OCI-LY7 (cell line): Measurements from ENCODE around the gene ZIM2. TPM values are rescaled to one million over a fixed set of nuclear protein-coding genes. Genes with fewer than 3 reads are reported as not detected.

ENCODE experiments used
- BruUV-seq: library from RNA; stranded (reverse); fragments of 400-500 nt; replicated peaks from 2 replicates; lab custom pipeline; 2021; lab: Mats Ljungman, UMichigan
- CTCF ChIA-PET: fragments of 300-600 bp; sonication (Branson Sonifier 250); formaldehyde crosslinking; loops from one replicate; lab custom pipeline; 2022; ENCODE audit warnings: antibody characterized with exemption; ENCODE audit not compliant: unreplicated experiment; lab: Charles Lee
- POLR2A ChIA-PET: fragments of 300-600 bp; sonication (Branson Sonifier 250); formaldehyde crosslinking; loops from one replicate; lab custom pipeline; 2022; ENCODE audit warnings: antibody characterized with exemption; lab: Charles Lee
- DNase-seq: peaks from one replicate; pipeline ENCODE4 v3.0.0-alpha.2; 2015; ENCODE audit warnings: low spot score
- H2AFZ ChIP-seq: fragments of 200-600 bp; sonication (generic), shearing (Covaris generic); 2 replicates; pipeline ENCODE4 v1.6.1; 2014; ENCODE audit warnings: mild to moderate bottlenecking, antibody characterized with exemption, low read length, moderate library complexity
- H3K27ac ChIP-seq: fragments of 200-600 bp; sonication (generic); 2 replicates; pipeline ENCODE4 v1.5.1; 2014; ENCODE audit warnings: mixed run types, low read depth, mild to moderate bottlenecking, moderate library complexity, low read length, inconsistent platforms; ENCODE audit not compliant: poor library complexity, severe bottlenecking
- H3K36me3 ChIP-seq: fragments of 200-600 bp; sonication (generic); 2 replicates; pipeline ENCODE4 v1.6.1; 2014; ENCODE audit warnings: mild to moderate bottlenecking, antibody characterized with exemption, low read length, moderate library complexity, mixed read lengths; ENCODE audit not compliant: insufficient read depth
- H3K4me1 ChIP-seq: fragments of 200-600 bp; sonication (generic); 2 replicates; pipeline ENCODE4 v1.5.1; 2014; ENCODE audit warnings: mild to moderate bottlenecking, low read length; ENCODE audit not compliant: insufficient read depth, poor library complexity, severe bottlenecking
- H3K4me2 ChIP-seq: fragments of 200-600 bp; sonication (generic); 2 replicates; pipeline ENCODE4 v1.6.1; 2014; ENCODE audit warnings: mild to moderate bottlenecking, low read length
- H3K4me3 ChIP-seq: fragments of 200-600 bp; sonication (generic); 2 replicates; pipeline ENCODE4 v1.5.1; 2014; ENCODE audit warnings: mild to moderate bottlenecking, low read depth, low read length; ENCODE audit not compliant: poor library complexity, severe bottlenecking
- H3K79me2 ChIP-seq: fragments of 200-600 bp; sonication (generic); 2 replicates; pipeline ENCODE4 v1.6.1; 2016; ENCODE audit warnings: low read depth, mild to moderate bottlenecking, low read length, moderate library complexity, mixed read lengths; ENCODE audit not compliant: insufficient read depth
- H3K9me2 ChIP-seq: fragments of 200-600 bp; sonication (generic); 2 replicates; pipeline ENCODE4 v1.6.1; 2016; ENCODE audit warnings: mild to moderate bottlenecking, low read length, mixed read lengths; ENCODE audit not compliant: insufficient read depth
- H3K9me3 ChIP-seq: fragments of 200-600 bp; sonication (generic); 2 replicates; pipeline ENCODE4 v1.6.1; 2014; ENCODE audit warnings: mild to moderate bottlenecking, mixed run types, low read length, mixed read lengths
- H4K20me1 ChIP-seq: fragments of 200-600 bp; sonication (generic); 2 replicates; pipeline ENCODE4 v1.6.1; 2014; ENCODE audit warnings: mild to moderate bottlenecking, antibody characterized with exemption, low read length, moderate library complexity, mixed read lengths; ENCODE audit not compliant: insufficient read depth
- CTCF ChIP-seq: fragments of 200-600 bp; sonication (generic); conservative IDR thresholded peaks from 2 replicates; pipeline ENCODE4 v1.5.1; 2014; ENCODE audit warnings: mild to moderate bottlenecking, antibody characterized with exemption, low read length, moderate library complexity, mixed read lengths
- EZH2phosphoT487 ChIP-seq: fragments of 200-600 bp; sonication (generic); IDR thresholded peaks from 2 replicates; pipeline ENCODE4 v1.6.1; 2018; ENCODE audit warnings: low read depth, borderline replicate concordance, mild to moderate bottlenecking, mixed run types, antibody characterized with exemption, low read length, moderate library complexity, mixed read lengths
- intact Hi-C: fragments of 100-400 bp; cut with micrococcal nuclease; formaldehyde crosslinking; loops from one replicate; pipeline ENCODE4 v1.10.0; 2022; ENCODE audit not compliant: unreplicated experiment
- total RNA-seq, 2 experiments: library from RNA; depleted of rRNA in 1 of 2; stranded (reverse); fragments of >200 nt in 1 of 2; shearing (Covaris generic) in 1 of 2; gene quantifications; 2 replicates each; pipeline ENCODE4 v1.2.3, GENCODE V29; 2014 to 2022

Gene ZIM2
- total RNA-seq, 2 experiments from 2014 or later: not detected

- Histone ChIP-seq H4K20me1 (no peaks in the 10 kb centered on the region), H3K9me3 (no peaks in the 10 kb centered on the region), H2AFZ (no peak overlapping the region), H3K79me2 (no peaks in the 10 kb centered on the region), H3K27ac (no peak overlapping the region), H3K4me2 (no peak overlapping the region), H3K4me1 (no peaks in the 10 kb centered on the region), H3K36me3 (no peaks in the 10 kb centered on the region), H3K9me2 (no peaks in the 10 kb centered on the region), H3K4me3 (no peak overlapping the region)
- intact Hi-C loops: no loop called here
- BruUV-seq: no TSS peak
- TF ChIP-seq CTCF (no peak), EZH2phosphoT487 (no peak)
- CTCF ChIA-PET: no interaction called here
- POLR2A ChIA-PET: no interaction called here
- DNase-seq: no peak
These were observed 29.4 kb upstream of the ZIM2 start for GRCh38 chr19:56869886-56870285.

GRCh38 chr19:56868446-56868845 lies 27.9 kb upstream of the ZIM2 start:
- no peak for DNase-seq
- H3K9me3 ChIP-seq: no peaks in the 10 kb centered on the region
- ChIA-PET POLR2A (interaction anchor here (0.7 kb wide), 1 partner anchor 260 kb away, joined by 3 read pairs; no protein-coding TSS in a partner anchor), CTCF (no interaction called here)
- no peaks in the 10 kb centered on the region for H3K36me3 ChIP-seq
- H3K4me2 ChIP-seq: no peak overlapping the region
- intact Hi-C loops: no loop called here
- no peaks in the 10 kb centered on the region for H3K9me2 ChIP-seq
- no peak overlapping the region for H3K4me3 ChIP-seq
- no peaks in the 10 kb centered on the region for H3K4me1 ChIP-seq
- H4K20me1 ChIP-seq: no peaks in the 10 kb centered on the region
- TF ChIP-seq CTCF: no peak
- TF ChIP-seq EZH2phosphoT487: no peak
- no peak overlapping the region for H3K27ac ChIP-seq
- H3K79me2 ChIP-seq: no peaks in the 10 kb centered on the region
- no TSS peak for BruUV-seq
- H2AFZ ChIP-seq: no peak overlapping the region

- H3K4me3 ChIP-seq: no peak overlapping the region
- ChIA-PET CTCF (no interaction called here), POLR2A (no interaction called here)
- H3K4me2 ChIP-seq: no peak overlapping the region
- H3K9me3 ChIP-seq: no peaks in the 10 kb centered on the region
- no peaks in the 10 kb centered on the region for H3K4me1 ChIP-seq
- no peak overlapping the region for H2AFZ ChIP-seq
- intact Hi-C loops: no loop called here
- no peaks in the 10 kb centered on the region for H3K36me3 ChIP-seq
- no peaks in the 10 kb centered on the region for H3K9me2 ChIP-seq
- TF ChIP-seq EZH2phosphoT487 (no peak), CTCF (no peak)
- H3K79me2 ChIP-seq: no peaks in the 10 kb centered on the region
- no peak for DNase-seq
- H4K20me1 ChIP-seq: no peaks in the 10 kb centered on the region
- H3K27ac ChIP-seq: no peak overlapping the region
- no TSS peak for BruUV-seq
These were observed 26.0 kb upstream of the ZIM2 start for GRCh38 chr19:56866538-56866937.
